Stimulated activated CD4-positive, alpha-beta T cell treated with anti-CD3 and anti-CD28 coated beads, Interleukin-2, amount 100 ng/mL, for 24 hours (primary cell): ENCODE data around the gene ANK2.

ENCODE experiments used
- DNase-seq, 2 donors: peaks; one replicate each; pipeline ENCODE4 v3.0.0-alpha.2; 2020

The ANK2 gene

GRCh38 chr4:113101669-113102068 lies 52.2 kb downstream of the ANK2 start:
- no peak for DNase-seq

- DNase-seq: no peak
Measured at GRCh38 chr4:113103556-113103955, 54.1 kb downstream of the ANK2 start.

- DNase-seq: no peak
Measured at GRCh38 chr4:113106108-113106507, 56.7 kb downstream of the ANK2 start.

GRCh38 chr4:113109106-113109718 lies 59.8 kb downstream of the ANK2 start:
- DNase-seq: no peak

GRCh38 chr4:113112338-113112978 lies 63.0 kb downstream of the ANK2 start:
- DNase-seq: no peak

- DNase-seq: no peak
Measured at GRCh38 chr4:113113151-113113550, 63.7 kb downstream of the ANK2 start.

- DNase-seq: no peak
Measured at GRCh38 chr4:113114884-113115283, 65.4 kb downstream of the ANK2 start.

GRCh38 chr4:113116414-113117357 lies 67.2 kb downstream of the ANK2 start:
- no peak for DNase-seq

- no peak for DNase-seq
Measured at GRCh38 chr4:113117358-113117702, 67.9 kb downstream of the ANK2 start.

- DNase-seq: no peak
Measured at GRCh38 chr4:113122066-113122465, 72.6 kb downstream of the ANK2 start.

- DNase-seq: no peak
Measured at GRCh38 chr4:113125418-113125817, 76.0 kb downstream of the ANK2 start.

GRCh38 chr4:113131136-113131535 lies 81.7 kb downstream of the ANK2 start:
- DNase-seq: no peak

GRCh38 chr4:113131621-113132020 lies 82.2 kb downstream of the ANK2 start:
- no peak for DNase-seq

GRCh38 chr4:113141901-113142346 lies 92.5 kb downstream of the ANK2 start:
- DNase-seq: no peak

GRCh38 chr4:113142351-113142750 lies 92.9 kb downstream of the ANK2 start:
- no peak for DNase-seq

GRCh38 chr4:113144091-113144490 lies 94.6 kb downstream of the ANK2 start:
- no peak for DNase-seq

GRCh38 chr4:113145147-113145518 lies 95.7 kb downstream of the ANK2 start:
- no peak for DNase-seq

GRCh38 chr4:113145519-113146291 lies 96.3 kb downstream of the ANK2 start:
- DNase-seq: no peak

GRCh38 chr4:113146876-113147358 lies 97.5 kb downstream of the ANK2 start:
- DNase-seq: no peak

- DNase-seq: no peak
Measured at GRCh38 chr4:113147498-113148111, 98.2 kb downstream of the ANK2 start.

- DNase-seq: no peak
Measured at GRCh38 chr4:113148925-113149324, 99.5 kb downstream of the ANK2 start.

GRCh38 chr4:113153529-113154101 lies 104.2 kb downstream of the ANK2 start:
- no peak for DNase-seq
